Mesendoderm (in vitro differentiated cells): ENCODE results near the gene FAM81B.

Experiments
- DNase-seq: peaks from one replicate; pipeline ENCODE4 v3.0.0; 2013
- H2AK5ac ChIP-seq: 2 replicates; pipeline ENCODE4 v1.6.1; 2013; ENCODE audit warnings: low read length, inconsistent platforms
- H2BK120ac ChIP-seq: 2 replicates; pipeline ENCODE4 v1.6.1; 2013; ENCODE audit warnings: low read depth, mild to moderate bottlenecking, low read length, moderate library complexity, mixed read lengths
- H2BK15ac ChIP-seq: replicated peaks from 2 replicates; pipeline ENCODE4 v1.6.1; 2013; ENCODE audit warnings: low read depth, mild to moderate bottlenecking, moderate library complexity
- H2BK5ac ChIP-seq: 2 replicates; pipeline ENCODE4 v1.6.1; 2013; ENCODE audit warnings: low read length, inconsistent platforms
- H3K18ac ChIP-seq: 2 replicates; pipeline ENCODE4 v1.6.1; 2013; ENCODE audit warnings: mild to moderate bottlenecking, low read length, mixed read lengths
- H3K23ac ChIP-seq: one replicate; pipeline ENCODE4 v1.6.1; 2013; ENCODE audit warnings: low read length
- H3K27ac ChIP-seq: 2 replicates; pipeline ENCODE4 v1.5.1; 2013; ENCODE audit warnings: low read depth, mild to moderate bottlenecking, inconsistent platforms, low read length, moderate library complexity
- H3K27me3 ChIP-seq: 2 replicates; pipeline ENCODE4 v1.6.1; 2013; ENCODE audit warnings: low read length, control low read depth, mild to moderate bottlenecking, inconsistent platforms; ENCODE audit not compliant: insufficient read depth, poor library complexity
- H3K36me3 ChIP-seq: 2 replicates; pipeline ENCODE4 v1.6.1; 2013; ENCODE audit warnings: low read length, inconsistent platforms; ENCODE audit not compliant: control insufficient read depth, insufficient read depth
- H3K4ac ChIP-seq: one replicate; pipeline ENCODE4 v1.6.1; 2013; ENCODE audit warnings: low read depth, mild to moderate bottlenecking, low read length, moderate library complexity
- H3K4me1 ChIP-seq: 2 replicates; pipeline ENCODE4 v1.6.1; 2013; ENCODE audit warnings: low read depth, low read length, inconsistent platforms; ENCODE audit not compliant: control insufficient read depth
- H3K4me2 ChIP-seq: 2 replicates; pipeline ENCODE4 v1.6.1; 2013; ENCODE audit warnings: low read length
- H3K4me3 ChIP-seq: 2 replicates; pipeline ENCODE4 v1.5.1; 2013; ENCODE audit warnings: mild to moderate bottlenecking, low read length
- H3K56ac ChIP-seq: one replicate; pipeline ENCODE4 v1.6.1; 2013; ENCODE audit warnings: low read length
- H3K79me1 ChIP-seq: 2 replicates; pipeline ENCODE4 v1.6.1; 2013; ENCODE audit warnings: low read length, inconsistent platforms
- H3K79me2 ChIP-seq: 2 replicates; pipeline ENCODE4 v1.6.1; 2013; ENCODE audit warnings: mild to moderate bottlenecking, low read length; ENCODE audit not compliant: control insufficient read depth, insufficient read depth
- H3K9ac ChIP-seq: 2 replicates; pipeline ENCODE4 v1.6.1; 2013; ENCODE audit warnings: low read length, inconsistent platforms
- H4K5ac ChIP-seq: one replicate; pipeline ENCODE4 v1.6.1; 2013; ENCODE audit warnings: low read length
- H4K8ac ChIP-seq: one replicate; pipeline ENCODE4 v1.6.1; 2013; ENCODE audit warnings: low read depth, mild to moderate bottlenecking, control low read depth, low read length, moderate library complexity
- WGBS: extraction: QIAGEN DNeasy Blood & Tissue Kit; methylation state at CpG from one replicate; pipeline ENCODE4 v1.1.7; 2013; ENCODE audit warnings: low lambda C conversion rate, missing lambda C conversion rate; ENCODE audit not compliant: insufficient coverage; ENCODE audit errors: extremely low coverage; 5-methylcytosine and 5-hydroxymethylcytosine counted together

FAM81B gene

DNA sequence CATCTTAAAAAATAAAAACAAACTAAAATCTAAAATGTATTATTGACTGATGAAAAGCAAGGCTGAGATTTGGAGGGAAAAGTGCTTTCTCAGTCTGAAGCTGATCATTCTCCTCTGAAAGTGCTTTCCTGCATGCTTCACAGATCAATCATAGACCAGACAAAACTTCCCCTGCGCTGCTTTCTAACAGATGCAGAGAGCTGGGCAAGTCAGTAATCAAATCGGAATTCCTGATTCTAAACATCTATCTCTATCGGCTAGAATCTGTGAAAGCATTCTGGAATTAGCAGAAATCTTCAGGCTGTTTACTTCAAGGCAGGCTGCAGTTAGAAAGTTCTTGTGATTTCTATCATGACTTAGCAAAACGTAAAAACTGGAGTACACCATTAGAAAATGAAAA lies 15.6 kb upstream of the FAM81B start:
- Histone ChIP-seq H3K79me2 (no peaks in the 10 kb centered on the region), H3K56ac (no peak overlapping the region), H2BK120ac (no peak overlapping the region), H4K8ac (no peak overlapping the region), H2BK15ac (no peak overlapping the region), H3K23ac (no peak overlapping the region), H3K18ac (no peak overlapping the region), H2AK5ac (no peak overlapping the region), H3K4me2 (no peak overlapping the region), H4K5ac (no peak overlapping the region), H3K36me3 (no peaks in the 10 kb centered on the region), H2BK5ac (no peak overlapping the region), H3K27me3 (no peaks in the 10 kb centered on the region), H3K79me1 (no peaks in the 10 kb centered on the region), H3K4me3 (no peak overlapping the region), H3K4ac (no peak overlapping the region), H3K27ac (no peak overlapping the region), H3K9ac (no peak overlapping the region), H3K4me1 (no peaks in the 10 kb centered on the region)
- WGBS: no CpG with 5 or more reads among the region's 4 CpGs
- no peak for DNase-seq

DNA sequence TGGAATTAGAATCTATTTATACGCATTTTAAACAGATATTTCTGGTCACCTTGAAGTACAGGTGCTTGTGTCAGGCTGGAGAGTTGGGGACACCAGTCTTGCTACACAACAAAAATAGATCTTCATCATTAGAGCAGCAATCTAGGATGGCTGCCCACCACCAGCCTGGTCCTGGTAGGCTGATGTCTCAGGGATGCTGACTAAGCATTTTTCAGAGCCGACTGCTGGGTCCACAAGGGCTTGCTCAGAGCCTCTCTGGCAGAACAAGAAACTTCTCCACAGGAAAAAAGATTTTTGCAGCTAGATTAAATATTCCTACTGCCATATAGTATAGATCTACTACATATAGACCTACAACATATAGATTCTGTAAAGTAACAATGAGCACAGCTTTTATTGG lies 12.0 kb upstream of the FAM81B start:
- no peaks in the 10 kb centered on the region for H3K79me1 ChIP-seq
- no CpG with 5 or more reads among the region's 2 CpGs for WGBS
- H2AK5ac ChIP-seq: no peak overlapping the region
- H3K4me3 ChIP-seq: no peak overlapping the region
- no peak overlapping the region for H3K23ac ChIP-seq
- no peak overlapping the region for H3K27ac ChIP-seq
- H3K9ac ChIP-seq: no peak overlapping the region
- no peak overlapping the region for H2BK5ac ChIP-seq
- no peaks in the 10 kb centered on the region for H3K79me2 ChIP-seq
- no peaks in the 10 kb centered on the region for H3K27me3 ChIP-seq
- no peak for DNase-seq
- no peak overlapping the region for H3K56ac ChIP-seq
- H3K4me1 ChIP-seq: no peaks in the 10 kb centered on the region
- H3K4me2 ChIP-seq: no peak overlapping the region
- H2BK15ac ChIP-seq: no peak overlapping the region
- H4K8ac ChIP-seq: no peak overlapping the region
- no peaks in the 10 kb centered on the region for H3K36me3 ChIP-seq
- no peak overlapping the region for H4K5ac ChIP-seq
- no peak overlapping the region for H3K4ac ChIP-seq
- H3K18ac ChIP-seq: no peak overlapping the region
- H2BK120ac ChIP-seq: no peak overlapping the region

DNA sequence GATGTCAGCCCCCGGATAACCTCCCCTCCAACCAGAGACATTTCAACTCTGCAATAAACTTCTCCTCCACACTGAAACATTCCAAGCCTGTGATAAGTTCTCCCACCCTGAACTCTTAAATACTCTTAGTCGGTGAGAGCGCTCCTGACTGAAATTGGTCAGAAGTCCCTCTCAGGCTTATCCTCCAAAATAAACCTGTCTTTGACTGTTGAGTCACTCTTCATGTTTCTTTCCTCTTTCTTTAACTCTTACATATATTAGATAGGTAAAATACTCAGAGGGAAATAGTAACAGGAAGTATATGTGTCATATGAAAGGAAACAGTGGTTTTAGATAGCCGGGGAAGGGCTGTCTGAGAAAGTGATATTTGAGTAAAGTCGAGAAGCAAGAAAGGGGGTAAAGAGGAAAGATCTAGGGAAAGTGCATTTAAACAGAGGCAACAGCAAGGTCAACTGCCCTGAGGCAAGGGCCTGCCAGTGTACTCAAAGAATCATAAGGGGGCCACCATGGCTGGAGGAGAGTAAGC lies 11.0 kb upstream of the FAM81B start:
- Histone ChIP-seq H3K27me3 (no peaks in the 10 kb centered on the region), H3K4me3 (no peak overlapping the region), H3K56ac (no peak overlapping the region), H3K4me2 (no peak overlapping the region), H3K23ac (no peak overlapping the region), H4K5ac (no peak overlapping the region), H3K36me3 (no peaks in the 10 kb centered on the region), H3K18ac (no peak overlapping the region), H2AK5ac (no peak overlapping the region), H3K9ac (no peak overlapping the region), H2BK5ac (no peak overlapping the region), H3K79me2 (no peaks in the 10 kb centered on the region), H2BK120ac (no peak overlapping the region), H3K4me1 (no peaks in the 10 kb centered on the region), H3K79me1 (no peaks in the 10 kb centered on the region), H3K27ac (no peak overlapping the region), H3K4ac (no peak overlapping the region), H4K8ac (no peak overlapping the region), H2BK15ac (no peak overlapping the region)
- DNase-seq: no peak
- no CpG with 5 or more reads among the region's 5 CpGs for WGBS

- H3K4me1 ChIP-seq: no peaks in the 10 kb centered on the region
Measured at GRCh38 chr5:95382801-95383200, 8.4 kb upstream of the FAM81B start.

DNA sequence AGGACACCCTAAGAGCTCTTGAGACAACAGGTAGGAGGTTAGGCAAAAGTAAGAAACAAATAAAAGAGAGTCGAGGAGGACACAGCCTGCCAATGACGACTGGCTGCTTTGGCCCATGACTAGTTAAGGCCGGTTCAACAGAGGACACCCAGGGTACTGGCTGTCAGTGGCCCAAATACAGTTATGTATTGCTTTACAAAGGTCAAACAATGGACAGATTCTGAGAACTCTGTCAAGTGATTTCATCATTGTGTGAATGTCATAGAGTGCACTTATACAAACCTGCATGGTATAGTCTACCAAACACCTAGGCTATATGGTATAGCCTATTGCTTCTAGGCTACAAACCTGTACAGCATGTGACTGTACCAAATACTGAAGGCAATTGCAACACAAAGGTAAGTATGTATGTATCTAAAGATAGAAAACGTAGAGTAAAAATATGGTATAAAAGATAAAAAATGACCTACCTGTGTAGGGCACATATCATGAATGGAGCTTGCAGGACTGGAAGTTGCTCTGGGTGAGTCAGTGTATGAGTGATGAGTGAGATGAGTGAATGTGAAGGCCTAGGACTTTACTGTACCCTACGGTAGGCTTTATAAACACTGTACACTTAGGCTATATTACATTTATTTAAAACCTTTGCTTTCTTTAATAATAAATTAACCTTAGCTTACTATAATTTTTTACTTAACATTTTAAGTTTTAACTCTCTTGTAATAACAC lies 6.5 kb upstream of the FAM81B start:
- Histone ChIP-seq H3K4me1 (no peaks in the 10 kb centered on the region), H3K18ac (no peak overlapping the region), H4K5ac (no peak overlapping the region), H3K23ac (no peak overlapping the region), H2BK5ac (no peak overlapping the region), H3K4me2 (no peak overlapping the region), H3K79me1 (no peaks in the 10 kb centered on the region), H2BK15ac (no peak overlapping the region), H3K79me2 (no peaks in the 10 kb centered on the region), H3K36me3 (no peaks in the 10 kb centered on the region), H3K27me3 (no peaks in the 10 kb centered on the region), H3K4ac (no peak overlapping the region), H3K9ac (no peak overlapping the region), H4K8ac (no peak overlapping the region), H2AK5ac (no peak overlapping the region), H3K4me3 (no peak overlapping the region), H2BK120ac (no peak overlapping the region), H3K56ac (no peak overlapping the region), H3K27ac (no peak overlapping the region)
- no peak for DNase-seq
- no CpG with 5 or more reads among the region's 5 CpGs for whole genome bisulfite sequencing

More at GRCh38 chr5:95382801-95383200, 8.4 kb upstream of the FAM81B start:
- no peak overlapping the region for H4K8ac ChIP-seq
- no CpG with 5 or more reads among the region's 4 CpGs for WGBS
- no peak overlapping the region for H3K23ac ChIP-seq
- no peak overlapping the region for H3K4me2 ChIP-seq
- H2BK5ac ChIP-seq: no peak overlapping the region
- DNase-seq: no peak
- no peak overlapping the region for H3K18ac ChIP-seq
- H3K79me1 ChIP-seq: no peaks in the 10 kb centered on the region
- H2AK5ac ChIP-seq: no peak overlapping the region
- no peak overlapping the region for H3K9ac ChIP-seq
- no peaks in the 10 kb centered on the region for H3K36me3 ChIP-seq
- no peak overlapping the region for H3K4ac ChIP-seq
- H4K5ac ChIP-seq: no peak overlapping the region
- H3K27ac ChIP-seq: no peak overlapping the region
- no peaks in the 10 kb centered on the region for H3K79me2 ChIP-seq
- no peak overlapping the region for H3K4me3 ChIP-seq
- no peaks in the 10 kb centered on the region for H3K27me3 ChIP-seq
- no peak overlapping the region for H2BK120ac ChIP-seq
- H2BK15ac ChIP-seq: no peak overlapping the region
- H3K56ac ChIP-seq: no peak overlapping the region

- H3K79me2 ChIP-seq: no peaks in the 10 kb centered on the region
- H3K27ac ChIP-seq: no peak overlapping the region
- no peaks in the 10 kb centered on the region for H3K4me1 ChIP-seq
- H2BK120ac ChIP-seq: no peak overlapping the region
- DNase-seq: no peak
- no peaks in the 10 kb centered on the region for H3K79me1 ChIP-seq
- H2BK15ac ChIP-seq: no peak overlapping the region
- no peak overlapping the region for H3K18ac ChIP-seq
- no peak overlapping the region for H3K23ac ChIP-seq
- no peak overlapping the region for H3K4me3 ChIP-seq
- no peak overlapping the region for H4K8ac ChIP-seq
- H2AK5ac ChIP-seq: no peak overlapping the region
- no peaks in the 10 kb centered on the region for H3K27me3 ChIP-seq
- H3K4ac ChIP-seq: no peak overlapping the region
- no peaks in the 10 kb centered on the region for H3K36me3 ChIP-seq
- H3K9ac ChIP-seq: no peak overlapping the region
- H3K56ac ChIP-seq: no peak overlapping the region
- H3K4me2 ChIP-seq: no peak overlapping the region
- no peak overlapping the region for H4K5ac ChIP-seq
- no CpG with 5 or more reads among the region's 1 CpG for WGBS
- H2BK5ac ChIP-seq: no peak overlapping the region
Measured at GRCh38 chr5:95385334-95385733, 5.8 kb upstream of the FAM81B start.
